GM18505 (cell line): Measurements from ENCODE around the gene SAMD1.
A peak's percentile ranks its signal among the peaks of the same experiment; 100 is the strongest.

Experiments used
- ATAC-seq: cut with Tn5 transposase; IDR thresholded peaks from one replicate; pipeline ENCODE4 v1.9.1; 2021; ENCODE audit not compliant: unreplicated experiment
- POLR2A ChIP-seq: IDR thresholded peaks from 4 replicates; pipeline ENCODE4 v1.6.1; 2011; ENCODE audit warnings: borderline replicate concordance; ENCODE audit not compliant: insufficient read depth, insufficient read length; ENCODE audit errors: extremely low read depth

The SAMD1 gene

DNA sequence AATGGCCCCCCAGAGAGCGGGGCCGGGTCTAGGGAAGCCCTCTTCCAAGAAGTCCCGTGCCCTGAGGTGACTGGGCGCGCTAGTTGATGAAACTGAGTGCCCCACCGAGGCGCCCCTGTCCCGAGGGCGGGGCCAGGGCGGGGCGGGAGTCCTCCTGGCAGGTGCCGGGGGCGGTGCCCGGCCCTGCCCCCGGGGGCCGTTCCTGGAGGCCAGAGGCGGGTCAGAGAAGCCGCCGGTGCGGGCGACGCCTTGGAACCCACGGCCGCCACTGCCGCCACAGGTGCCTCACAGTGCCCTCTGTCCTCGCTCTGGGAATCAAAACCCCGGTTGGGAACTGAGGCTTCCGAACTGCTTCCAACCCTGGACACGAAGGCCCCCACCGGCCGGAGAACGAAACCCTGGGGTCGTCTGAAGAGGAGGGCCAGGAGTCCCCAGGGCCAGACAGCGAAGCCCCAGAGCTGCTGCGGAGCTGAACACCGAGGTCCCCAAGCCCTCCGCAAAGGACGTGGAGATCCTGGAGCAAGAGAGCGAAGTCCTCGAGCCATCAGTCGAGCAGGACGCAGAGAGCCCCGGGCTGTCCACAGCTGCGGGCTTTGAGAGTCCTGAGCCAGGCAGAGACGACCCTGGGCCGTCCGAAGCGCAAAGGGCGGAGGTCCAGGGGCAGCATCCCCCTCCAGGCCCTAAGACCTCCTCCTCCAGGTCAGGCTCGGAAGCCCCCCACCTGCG lies 17.9 kb downstream of the SAMD1 start, which contains the start of gene MISP3:
Gene MISP3, plus strand, starts transcription at position 252 of the 726 bp plus-strand sequence. CDS start 524 bp downstream, outside the sequence.
- no peak for TF ChIP-seq POLR2A
- peak; percentile 16 for ATAC-seq

DNA sequence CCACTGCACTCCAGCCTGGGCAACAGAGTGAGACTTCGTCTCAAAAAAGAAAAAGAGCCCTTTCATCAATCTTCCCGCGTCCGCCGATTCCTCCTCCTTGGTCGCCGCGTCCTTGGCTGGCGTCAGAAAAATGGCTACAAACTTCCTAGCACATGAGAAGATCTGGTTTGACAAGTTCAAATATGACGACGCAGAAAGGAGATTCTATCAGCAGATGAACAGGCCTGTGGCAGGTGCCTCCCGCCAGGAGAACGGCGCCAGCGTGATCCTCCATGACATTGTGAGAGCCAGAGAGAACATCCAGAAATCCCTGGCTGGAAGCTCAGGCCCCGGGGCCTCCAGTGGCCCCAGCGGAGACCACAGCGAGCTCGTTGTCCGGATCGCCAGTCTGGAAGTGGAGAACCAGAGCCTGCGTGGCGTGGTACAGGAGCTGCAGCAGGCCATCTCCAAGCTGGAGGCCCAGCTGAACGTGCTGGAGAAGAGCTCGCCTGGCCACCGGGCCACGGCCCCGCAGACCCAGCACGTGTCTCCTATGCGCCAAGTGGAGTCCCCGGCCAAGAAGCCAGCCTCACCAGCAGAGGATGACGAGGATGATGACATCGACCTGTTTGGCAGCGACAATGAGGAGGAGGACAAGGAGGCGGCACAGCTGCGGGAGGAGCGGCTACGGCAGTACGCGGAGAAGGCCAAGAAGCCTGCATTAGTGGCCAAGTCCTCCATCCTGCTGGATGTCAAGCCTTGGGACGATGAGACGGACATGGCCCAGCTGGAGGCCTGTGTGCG lies 20.1 kb downstream of the SAMD1 start:
- ATAC-seq, result no peak
- TF ChIP-seq POLR2A, result no peak

GRCh38 chr19:14066134-14066533 lies 24.4 kb downstream of the SAMD1 start:
- ATAC-seq, result no peak
- TF ChIP-seq POLR2A, result no peak

GRCh38 chr19:14063105-14063504 lies 27.4 kb downstream of the SAMD1 start:
- no peak for ATAC-seq
- TF ChIP-seq POLR2A, result no peak

DNA sequence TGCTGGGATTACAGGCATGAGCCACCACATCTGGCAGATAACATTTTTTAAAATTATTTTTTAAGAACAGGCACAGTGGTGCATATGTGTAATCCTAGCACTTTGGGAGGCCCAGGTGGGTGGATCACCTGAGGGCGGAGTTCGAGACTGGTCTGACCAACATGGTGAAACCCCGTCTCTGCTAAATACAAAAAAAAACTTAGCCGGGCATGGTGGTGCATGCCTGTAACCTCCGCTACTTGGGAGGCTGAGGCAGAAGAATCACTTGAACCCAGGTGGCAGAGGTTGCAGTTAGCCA lies 28.0 kb downstream of the SAMD1 start:
- ATAC-seq, result no peak
- TF ChIP-seq POLR2A, result no peak

- ATAC-seq, result no peak
- no peak for TF ChIP-seq POLR2A
Observed at GRCh38 chr19:14061751-14062557, 28.6 kb downstream of the SAMD1 start, which contains the start of gene PALM3. Gene PALM3 (minus strand): TSS chr19:14062076. CDS start chr19:14061980, 96 bp downstream.

- no peak for TF ChIP-seq POLR2A
- no peak for ATAC-seq
Observed at GRCh38 chr19:14061081-14061749, 29.3 kb downstream of the SAMD1 start.

- ATAC-seq, result no peak
- TF ChIP-seq POLR2A, result no peak
Observed at GRCh38 chr19:14059652-14060155, 30.8 kb downstream of the SAMD1 start.

DNA sequence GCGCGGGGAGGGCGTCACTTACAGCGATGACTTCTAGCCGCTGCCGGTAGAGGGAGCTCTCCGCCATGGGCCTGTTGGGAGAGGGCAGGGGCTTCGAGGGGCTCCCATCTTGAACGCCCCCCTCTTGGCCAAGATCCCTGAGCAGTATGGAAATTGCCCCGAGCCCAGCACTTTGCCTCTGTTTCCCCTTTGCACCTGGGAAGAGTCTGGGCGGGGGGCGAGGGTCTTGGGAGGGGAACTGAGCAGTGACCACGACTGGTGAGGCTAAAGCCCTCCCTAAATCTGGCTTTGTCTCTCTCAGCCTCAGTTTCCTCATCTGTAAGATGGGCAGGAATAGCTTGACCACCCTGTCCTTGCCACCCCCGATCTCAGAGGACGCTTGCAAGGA lies 31.5 kb downstream of the SAMD1 start:
- TF ChIP-seq POLR2A, result no peak

GRCh38 chr19:14058182-14059092 lies 32.1 kb downstream of the SAMD1 start:
- no peak for ATAC-seq
- TF ChIP-seq POLR2A, result no peak

More for the DNA sequence above, 31.5 kb downstream of the SAMD1 start:
- ATAC-seq, result no peak

GRCh38 chr19:14056741-14057356 lies 33.7 kb downstream of the SAMD1 start:
- no peak for TF ChIP-seq POLR2A
- ATAC-seq, result no peak
